ENCODE data around the gene PPP2R2C.

Gene PPP2R2C

GRCh38 chr4:6404611-6405396, 67.6 kb downstream of the PPP2R2C start:
- H3K4me1 ChIP-seq = no peaks in the 10 kb centered on the region
- no peak overlapping the region for H3K4me3 ChIP-seq (ENCODE audit: low read depth, low read length)
- no peaks in the 10 kb centered on the region for H3K27me3 ChIP-seq (ENCODE audit: control insufficient read depth, insufficient read depth, low read length)
- no peak overlapping the region for H3K4me2 ChIP-seq (ENCODE audit: low read length)
- H3K27ac ChIP-seq = no peak overlapping the region
- no peaks in the 10 kb centered on the region for H3K9me3 ChIP-seq (ENCODE audit: control insufficient read depth, low read length)
- H3K9ac ChIP-seq = no peak overlapping the region
- no peaks in the 10 kb centered on the region for H3K36me3 ChIP-seq (ENCODE audit: control insufficient read depth, insufficient read depth, low read length)
- H3K79me2 ChIP-seq = no peaks in the 10 kb centered on the region
- no peak for TF ChIP-seq CTCF (IDR thresholded peaks at IDR 0.05)
- no peak overlapping the region for H2AFZ ChIP-seq

- Histone ChIP-seq H3K79me2 (no peaks in the 10 kb centered on the region), H3K27ac (no peak overlapping the region), H3K4me3 (ENCODE audit: low read depth, low read length) (no peak overlapping the region), H3K27me3 (ENCODE audit: control insufficient read depth, insufficient read depth, low read length) (no peaks in the 10 kb centered on the region), H3K4me2 (ENCODE audit: low read length) (no peak overlapping the region), H3K4me1 (no peaks in the 10 kb centered on the region), H3K36me3 (ENCODE audit: control insufficient read depth, insufficient read depth, low read length) (no peaks in the 10 kb centered on the region), H2AFZ (no peak overlapping the region), H3K9ac (no peak overlapping the region), H3K9me3 (ENCODE audit: control insufficient read depth, low read length) (no peaks in the 10 kb centered on the region)
- TF ChIP-seq CTCF (IDR thresholded peaks at IDR 0.05) = no peak
These were observed 69.1 kb downstream of the PPP2R2C start for GRCh38 chr4:6403400-6403685.

- Histone ChIP-seq H3K4me2 (ENCODE audit: low read length) (no peak overlapping the region), H3K4me3 (ENCODE audit: low read depth, low read length) (no peak overlapping the region)
- TF ChIP-seq CTCF (IDR thresholded peaks at IDR 0.05) = no peak
These were observed 69.6 kb downstream of the PPP2R2C start for GRCh38 chr4:6402566-6403399.

GRCh38 chr4:6401797-6402196, 70.6 kb downstream of the PPP2R2C start:
- no peak overlapping the region for H2AFZ ChIP-seq
- H3K36me3 ChIP-seq (ENCODE audit: control insufficient read depth, insufficient read depth, low read length) = no peaks in the 10 kb centered on the region
- no peak overlapping the region for H3K27ac ChIP-seq
- H3K9me3 ChIP-seq (ENCODE audit: control insufficient read depth, low read length) = no peaks in the 10 kb centered on the region
- H3K9ac ChIP-seq = no peak overlapping the region
- no peaks in the 10 kb centered on the region for H3K79me2 ChIP-seq
- no peaks in the 10 kb centered on the region for H3K27me3 ChIP-seq (ENCODE audit: control insufficient read depth, insufficient read depth, low read length)
- no peak overlapping the region for H3K4me2 ChIP-seq (ENCODE audit: low read length)
- H3K4me1 ChIP-seq = no peaks in the 10 kb centered on the region
- TF ChIP-seq CTCF (IDR thresholded peaks at IDR 0.05) = no peak
- H3K4me3 ChIP-seq (ENCODE audit: low read depth, low read length) = no peak overlapping the region

More at GRCh38 chr4:6402566-6403399, 69.6 kb downstream of the PPP2R2C start:
- Histone ChIP-seq H3K4me1 (no peaks in the 10 kb centered on the region), H3K79me2 (no peaks in the 10 kb centered on the region), H3K9me3 (ENCODE audit: control insufficient read depth, low read length) (no peaks in the 10 kb centered on the region), H3K27me3 (ENCODE audit: control insufficient read depth, insufficient read depth, low read length) (no peaks in the 10 kb centered on the region), H3K27ac (no peak overlapping the region), H3K36me3 (ENCODE audit: control insufficient read depth, insufficient read depth, low read length) (no peaks in the 10 kb centered on the region), H3K9ac (no peak overlapping the region), H2AFZ (no peak overlapping the region)

Data from parathyroid adenoma (tissue), 2 donors.